ENCODE measurements around the gene PUS1. TPM values are rescaled to one million over a fixed set of nuclear protein-coding genes. Genes with fewer than 3 reads are reported as not detected.
"Not testable (repeated sequence)": the region's sequence is repeated elsewhere in the genome, so short reads cannot be mapped to it uniquely, and the experiment has no call there.

The PUS1 gene
- polyA plus RNA-seq, 5 donors: 10.7 to 22.3 (median 16.0) TPM

DNA sequence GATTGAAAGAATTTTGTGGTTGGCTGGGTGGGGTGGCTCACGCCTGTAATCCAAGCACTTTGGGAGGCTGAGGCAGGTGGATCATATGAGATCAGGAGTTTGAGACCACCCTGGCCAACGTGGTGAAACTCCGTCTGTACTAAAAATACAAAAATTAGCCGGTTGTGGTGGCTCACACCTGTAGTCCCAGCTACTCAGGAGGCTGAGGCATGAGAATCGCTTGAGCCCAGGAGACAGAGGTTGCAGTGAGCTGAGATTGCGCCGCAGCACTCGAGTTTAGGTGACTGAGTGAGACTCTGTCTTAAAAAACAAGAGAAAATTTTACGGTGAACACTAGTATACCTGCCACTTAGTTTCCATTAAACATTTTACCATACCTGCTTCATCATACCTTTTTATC, 24.7 kb downstream of the PUS1 start:
- not testable (repeated sequence) for DNase-seq

DNA sequence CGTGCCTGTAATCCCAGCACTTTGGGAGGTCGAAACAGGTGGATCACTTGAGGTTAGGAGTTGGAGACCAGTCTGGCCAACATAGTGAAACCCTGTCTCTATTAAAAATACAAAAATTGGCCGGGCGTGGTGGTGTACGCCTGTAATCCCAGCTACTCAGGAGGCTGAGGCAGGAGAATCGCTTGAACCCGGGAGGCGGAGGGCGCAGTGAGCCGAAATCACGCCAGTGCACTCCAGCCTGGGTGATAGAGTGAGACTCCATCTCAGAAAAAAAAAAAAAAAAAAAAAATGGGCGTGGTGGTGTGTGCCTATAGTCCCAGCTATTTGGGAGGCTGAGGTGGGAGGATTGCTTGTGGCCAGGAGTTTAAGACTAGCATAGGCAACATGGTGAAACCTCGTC, 25.4 kb downstream of the PUS1 start:
- DNase-seq: not testable (repeated sequence)

DNA sequence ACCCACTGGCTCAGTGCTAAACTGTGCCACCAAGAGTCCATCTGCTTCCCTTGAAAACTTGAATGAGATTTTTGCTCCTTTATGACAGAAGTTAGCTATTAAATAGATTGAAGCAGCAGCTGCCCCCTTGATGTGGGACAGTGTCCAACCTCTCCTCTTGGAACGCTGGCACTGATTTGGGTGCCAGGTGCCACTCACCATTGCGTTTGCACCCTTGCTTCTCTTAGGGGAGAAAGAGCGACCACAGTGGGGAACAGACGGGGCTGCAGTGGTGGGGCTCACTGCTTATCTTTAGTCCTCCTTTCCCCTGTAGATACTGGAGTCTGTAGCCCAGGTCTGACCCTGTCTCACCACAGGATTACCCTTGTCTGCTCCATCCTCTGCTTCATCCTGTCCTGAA, 30.0 kb downstream of the PUS1 start:
- no peak for DNase-seq

DNA sequence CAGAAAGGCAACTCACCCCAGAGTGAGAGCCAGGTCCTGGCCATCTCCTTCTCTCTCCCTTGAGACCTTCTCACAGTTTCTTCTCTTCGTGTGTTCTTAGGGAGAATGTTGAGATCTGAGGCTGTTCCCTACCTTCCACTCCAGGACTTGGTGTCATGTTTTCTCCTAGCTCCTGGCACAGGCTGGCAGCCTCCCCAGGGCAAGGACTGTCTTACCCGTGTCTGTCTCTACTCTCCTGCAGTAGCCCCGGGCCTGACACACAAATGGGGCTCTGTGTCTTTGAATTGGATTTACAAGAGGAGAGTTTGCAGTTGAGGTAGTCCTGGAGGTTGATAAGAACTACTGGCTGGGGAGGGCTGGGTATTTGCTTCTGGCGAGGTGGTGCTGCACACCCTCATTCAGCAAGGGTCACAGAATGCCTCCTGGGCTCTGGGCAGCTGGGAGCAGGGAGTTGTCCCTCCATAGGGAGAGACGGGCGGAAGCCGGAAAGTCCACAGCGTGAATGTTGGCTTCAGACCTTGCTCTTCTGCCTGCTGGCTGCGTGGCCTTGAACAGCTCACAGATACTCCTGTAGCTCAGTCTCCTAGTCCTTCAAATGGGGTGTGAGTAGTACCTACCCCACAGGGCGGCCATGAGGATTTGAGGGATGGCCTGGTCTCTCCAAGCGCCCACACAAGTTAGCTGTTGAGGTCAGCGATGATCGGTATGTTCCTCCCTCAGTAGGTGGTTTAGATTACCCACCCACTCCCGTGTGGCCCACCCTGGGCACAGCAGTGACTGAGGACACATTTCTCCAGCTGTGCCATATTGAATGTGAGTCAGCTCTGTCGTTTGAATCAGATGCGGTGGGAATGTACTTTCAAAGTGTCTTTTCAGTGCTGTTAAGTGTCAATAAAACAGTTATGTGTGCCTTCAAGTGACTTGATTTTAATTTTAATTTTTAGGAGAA, 30.8 kb downstream of the PUS1 start:
- DNase-seq: no peak

DNA sequence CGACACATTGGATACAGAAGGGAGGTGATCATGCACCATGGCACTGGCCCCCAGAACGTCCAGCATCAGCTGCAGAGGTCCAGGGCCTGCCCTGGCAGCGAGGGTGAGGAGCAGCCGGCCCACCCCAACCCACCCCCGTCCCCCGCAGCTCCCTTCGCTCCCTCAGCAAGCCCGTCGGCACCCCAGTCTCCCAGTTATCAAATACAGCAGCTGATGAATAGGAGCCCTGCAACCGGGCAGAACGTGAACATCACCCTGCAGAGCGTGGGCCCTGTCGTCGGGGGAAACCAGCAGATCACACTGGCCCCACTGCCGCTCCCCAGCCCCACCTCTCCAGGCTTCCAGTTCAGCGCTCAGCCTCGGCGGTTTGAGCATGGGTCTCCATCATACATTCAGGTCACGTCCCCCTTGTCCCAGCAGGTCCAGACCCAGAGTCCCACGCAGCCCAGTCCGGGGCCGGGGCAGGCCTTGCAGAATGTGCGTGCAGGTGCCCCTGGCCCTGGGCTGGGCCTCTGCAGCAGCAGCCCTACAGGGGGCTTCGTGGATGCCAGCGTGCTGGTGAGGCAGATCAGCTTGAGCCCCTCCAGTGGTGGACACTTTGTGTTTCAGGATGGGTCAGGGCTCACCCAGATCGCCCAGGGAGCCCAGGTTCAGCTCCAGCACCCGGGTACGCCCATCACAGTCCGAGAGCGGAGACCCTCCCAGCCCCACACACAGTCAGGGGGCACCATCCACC, 31.7 kb downstream of the PUS1 start:
- DNase-seq: not testable (repeated sequence)

DNA sequence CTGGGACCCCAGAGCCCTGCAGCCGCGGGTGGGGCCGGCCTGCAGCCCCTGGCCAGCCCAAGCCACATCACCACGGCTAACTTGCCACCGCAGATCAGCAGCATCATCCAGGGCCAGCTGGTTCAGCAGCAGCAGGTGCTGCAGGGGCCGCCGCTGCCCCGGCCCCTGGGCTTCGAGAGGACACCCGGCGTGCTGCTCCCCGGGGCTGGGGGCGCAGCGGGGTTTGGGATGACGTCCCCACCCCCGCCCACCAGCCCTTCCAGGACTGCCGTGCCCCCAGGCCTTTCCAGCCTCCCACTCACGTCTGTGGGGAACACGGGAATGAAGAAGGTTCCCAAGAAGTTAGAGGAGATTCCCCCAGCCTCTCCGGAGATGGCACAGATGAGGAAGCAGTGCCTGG, 32.3 kb downstream of the PUS1 start:
- not testable (repeated sequence) for DNase-seq

DNA sequence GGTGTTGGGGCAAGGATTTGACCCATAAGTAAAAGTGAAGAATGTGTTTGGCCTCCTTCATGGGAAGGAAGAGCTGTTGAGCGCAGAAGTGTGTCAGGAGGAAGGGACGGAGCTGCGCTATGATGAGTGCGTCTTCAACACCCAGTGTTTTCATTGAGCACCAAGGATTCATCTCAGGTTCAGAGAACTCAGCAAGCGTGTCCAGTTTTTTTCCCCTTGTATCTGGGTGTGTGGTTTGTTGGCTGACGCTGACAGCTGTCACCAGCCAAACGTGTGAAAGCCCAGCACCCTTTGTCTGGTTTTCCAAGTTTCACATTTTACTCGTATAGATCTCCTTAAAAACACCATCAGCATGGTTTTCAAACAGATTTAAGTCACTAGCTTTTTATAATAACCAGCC, 33.0 kb downstream of the PUS1 start:
- DNase-seq: no peak

DNA sequence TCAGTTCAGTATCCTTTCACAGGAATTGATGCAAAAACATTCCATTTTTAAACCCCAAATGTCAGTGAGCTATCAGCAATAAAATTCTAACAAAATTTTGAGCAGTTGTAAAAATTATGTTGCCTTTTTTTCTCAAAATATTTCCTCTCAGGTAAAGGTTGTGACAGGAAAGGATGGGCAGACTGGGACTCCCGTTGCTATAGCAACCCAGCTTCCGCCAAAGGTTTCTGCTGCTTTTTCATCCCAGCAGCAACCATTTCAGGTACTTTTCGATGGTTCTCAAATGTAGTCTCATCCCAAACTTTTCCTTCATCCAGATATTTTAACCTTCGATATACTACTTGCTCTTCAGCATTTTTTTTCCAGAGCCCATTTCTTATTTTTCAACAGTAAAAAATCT, 34.3 kb downstream of the PUS1 start:
- DNase-seq: no peak

DNA sequence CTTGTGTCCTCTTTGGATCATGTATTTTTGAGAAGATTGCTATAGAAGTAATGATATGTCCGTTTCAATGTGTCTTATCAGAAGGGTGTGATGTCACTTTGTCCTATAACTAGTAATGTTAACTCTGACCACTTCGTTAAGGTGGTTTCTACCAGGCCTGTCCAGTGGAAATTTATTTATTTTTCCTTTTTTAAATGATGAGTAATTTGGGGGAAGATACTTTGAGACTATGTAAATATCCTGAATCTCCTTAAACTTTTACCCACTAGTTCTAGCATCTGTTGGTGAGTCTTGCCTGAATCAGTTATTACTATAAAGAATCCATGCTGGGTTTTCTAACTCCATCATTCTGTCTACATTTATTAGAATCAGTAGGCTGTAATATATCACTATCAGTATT, 36.0 kb downstream of the PUS1 start:
- DNase-seq: no peak

DNA sequence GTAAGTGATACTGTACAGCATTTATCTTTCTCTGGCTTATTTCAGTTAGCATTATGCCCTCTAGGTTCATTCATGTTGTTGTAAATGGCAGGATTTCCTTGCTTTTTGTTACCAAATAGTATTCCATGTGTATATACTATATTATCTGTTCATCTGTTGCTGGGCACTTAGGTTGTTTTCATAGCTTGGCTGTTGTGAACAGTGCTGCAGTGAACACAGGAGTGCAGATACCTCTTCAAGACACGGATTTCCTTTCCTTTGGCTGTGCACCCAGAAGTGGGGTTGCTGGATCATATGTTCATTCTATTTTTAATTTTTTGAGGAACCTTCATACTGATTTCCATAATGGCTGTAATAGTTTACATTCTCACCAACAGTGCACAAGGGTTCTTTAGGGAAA, 42.1 kb downstream of the PUS1 start:
- DNase-seq: no peak

DNA sequence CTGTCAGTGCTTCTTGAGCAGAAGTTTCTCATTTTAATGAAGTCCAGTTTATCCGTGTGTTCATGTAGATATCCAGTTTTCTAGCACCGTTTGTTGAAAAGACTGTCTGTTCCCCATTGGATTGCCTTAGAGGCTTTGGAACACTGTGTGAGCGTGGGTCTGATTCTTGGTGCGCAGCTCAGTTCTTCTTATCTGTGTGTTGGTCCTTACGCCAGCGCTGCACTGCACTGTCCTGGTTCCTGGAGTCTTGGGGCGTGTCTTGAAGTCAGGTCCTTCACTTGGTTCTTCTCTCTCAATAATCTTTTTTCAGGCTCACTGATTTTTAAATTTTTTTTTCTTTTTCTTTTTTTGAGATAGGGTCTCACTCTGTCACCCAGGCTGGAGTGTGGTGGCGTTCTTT, 46.2 kb downstream of the PUS1 start:
- DNase-seq: no peak

DNA sequence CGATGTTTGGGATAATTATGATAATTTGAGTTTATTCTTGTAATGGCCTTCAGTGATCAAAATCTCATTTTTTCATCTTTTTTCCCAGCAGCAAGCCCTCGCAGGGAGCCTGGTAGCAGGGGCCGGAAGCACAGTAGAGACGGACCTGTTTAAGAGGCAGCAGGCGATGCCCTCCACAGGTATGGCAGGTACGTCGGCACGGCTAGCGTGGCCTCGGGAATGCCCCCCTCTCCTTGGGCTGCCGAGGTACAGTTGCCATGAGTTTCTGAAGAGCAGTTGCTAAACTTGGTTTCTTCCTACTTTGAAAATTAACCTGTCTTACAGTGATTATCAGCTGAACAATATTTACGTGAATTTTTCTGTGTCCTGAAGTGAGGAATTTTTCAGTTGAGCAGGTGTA, 50.5 kb downstream of the PUS1 start:
- no peak for DNase-seq

DNA sequence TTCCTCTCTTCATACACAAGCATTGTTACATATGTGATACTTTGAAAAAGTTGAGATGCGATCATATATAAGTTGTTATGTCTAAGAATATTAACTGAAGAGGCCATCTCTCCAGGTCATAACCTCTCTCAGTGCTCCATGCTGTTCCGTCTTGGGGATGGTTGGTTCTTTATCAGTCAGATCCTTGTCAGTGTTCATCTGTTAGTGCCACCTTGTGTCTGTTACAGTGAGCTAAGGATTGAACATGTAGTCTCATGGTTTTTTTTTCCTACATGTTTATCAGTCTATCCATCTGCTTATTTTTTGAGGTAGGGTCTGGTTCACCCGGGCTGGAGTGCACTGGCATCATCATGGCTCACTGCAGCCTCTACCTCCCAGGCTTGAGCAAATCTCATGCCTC, 51.2 kb downstream of the PUS1 start:
- DNase-seq: no peak

DNA sequence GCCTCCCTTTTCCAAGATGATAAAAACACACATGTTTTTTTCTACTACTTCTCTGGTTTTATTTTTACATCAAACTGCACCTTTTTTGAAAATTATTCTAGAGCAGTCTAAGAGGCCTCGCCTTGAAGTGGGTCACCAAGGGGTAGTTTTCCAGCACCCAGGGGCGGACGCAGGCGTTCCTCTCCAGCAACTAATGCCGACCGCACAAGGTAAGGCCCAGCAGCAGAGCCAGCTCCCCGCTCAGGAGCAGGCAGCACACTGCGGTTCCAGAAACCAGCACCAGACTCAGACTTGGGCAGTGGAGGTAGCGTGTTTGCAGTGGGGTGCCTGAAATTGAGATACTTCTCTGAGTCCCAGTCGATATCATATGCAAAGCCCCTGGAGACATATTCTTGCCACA, 52.3 kb downstream of the PUS1 start:
- DNase-seq: no peak

DNA sequence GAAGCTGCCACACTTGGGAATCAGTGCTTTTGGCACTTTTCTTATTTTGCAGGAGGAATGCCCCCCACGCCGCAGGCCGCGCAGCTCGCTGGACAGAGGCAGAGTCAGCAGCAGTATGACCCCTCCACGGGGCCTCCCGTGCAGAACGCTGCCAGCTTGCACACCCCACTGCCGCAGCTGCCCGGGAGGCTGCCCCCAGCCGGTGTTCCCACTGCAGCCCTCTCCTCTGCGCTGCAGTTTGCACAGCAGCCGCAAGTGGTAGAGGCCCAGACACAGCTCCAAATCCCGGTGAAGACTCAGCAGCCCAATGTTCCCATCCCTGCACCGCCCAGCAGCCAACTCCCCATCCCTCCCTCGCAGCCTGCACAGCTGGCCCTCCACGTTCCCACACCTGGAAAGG, 53.0 kb downstream of the PUS1 start:
- DNase-seq: no peak

DNA sequence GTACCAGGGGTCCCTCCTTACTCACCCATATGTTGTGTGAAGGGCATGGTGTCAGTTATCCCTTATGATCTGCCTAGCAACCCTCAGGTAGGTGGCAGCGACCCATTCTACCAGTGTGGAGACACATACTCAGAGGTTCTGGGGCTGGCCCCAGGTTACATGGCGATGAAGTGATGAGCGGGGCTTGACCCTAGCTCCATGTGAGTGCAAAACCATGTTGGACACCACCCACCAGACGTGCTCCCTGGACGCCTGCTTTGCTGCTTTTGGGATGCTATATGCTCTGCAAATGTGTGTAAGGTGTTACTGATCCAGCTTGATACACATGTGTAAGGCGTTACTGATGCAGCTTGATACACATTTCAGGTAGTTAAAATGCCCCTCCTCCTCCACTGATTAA, 54.0 kb downstream of the PUS1 start:
- no peak for DNase-seq

DNA sequence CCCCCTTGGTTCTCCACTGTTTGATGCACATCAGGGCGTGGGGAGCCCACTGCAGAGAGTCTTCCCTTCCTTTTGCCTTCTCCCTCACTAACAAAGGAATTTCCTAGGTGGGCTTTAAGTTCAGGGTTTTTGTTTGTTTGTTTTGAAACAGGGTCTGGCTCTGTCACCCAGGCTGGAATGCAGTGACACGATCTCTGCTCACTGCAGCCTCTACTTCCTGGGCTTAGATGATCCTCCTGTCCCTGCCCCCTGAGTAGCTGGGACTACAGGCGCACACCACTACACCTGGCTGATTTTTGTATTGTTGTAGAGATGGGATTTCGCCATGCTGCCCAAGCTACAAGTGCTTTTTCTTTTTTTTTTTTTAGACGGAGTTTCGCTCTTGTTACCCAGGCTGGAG, 54.5 kb downstream of the PUS1 start:
- no peak for DNase-seq

DNA sequence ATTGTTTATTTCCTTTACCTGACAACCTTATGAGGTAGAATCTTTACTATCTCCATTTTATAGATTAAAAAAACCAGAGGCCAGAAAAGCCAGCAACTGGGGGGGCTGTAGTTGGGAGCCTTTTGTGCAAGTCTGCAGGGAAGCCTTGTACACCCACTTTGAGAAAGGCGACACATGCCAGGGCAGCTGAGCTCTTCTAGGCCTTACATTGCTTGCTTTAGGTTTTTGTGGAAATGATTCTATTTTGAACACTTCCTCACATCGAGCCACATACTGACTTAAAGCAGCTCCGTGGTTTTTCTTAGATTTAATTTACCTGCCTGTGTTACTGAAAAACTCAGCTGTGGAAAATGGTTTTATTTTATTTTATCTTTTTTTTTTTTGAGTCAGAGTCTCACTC, 55.3 kb downstream of the PUS1 start:
- DNase-seq: no peak

DNA sequence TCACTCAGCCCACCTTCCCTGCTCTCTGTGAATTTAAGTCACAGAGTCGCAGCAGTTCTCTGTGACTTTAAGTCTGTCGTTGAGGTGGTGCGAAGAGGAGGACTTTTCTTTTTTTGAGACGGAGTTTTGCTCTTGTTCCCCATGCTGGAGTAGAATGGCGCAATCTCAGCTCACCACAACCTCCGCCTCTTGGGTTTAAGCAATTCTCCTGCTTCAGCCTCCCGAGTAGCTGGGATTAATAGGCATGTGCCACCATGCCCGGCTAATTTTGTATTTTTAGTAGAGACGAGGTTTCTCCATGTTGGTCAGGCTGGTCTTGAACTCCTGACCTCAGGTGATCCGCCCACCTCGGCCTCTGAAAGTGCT, 56.4 kb downstream of the PUS1 start:
- DNase-seq: not testable (repeated sequence)

DNA sequence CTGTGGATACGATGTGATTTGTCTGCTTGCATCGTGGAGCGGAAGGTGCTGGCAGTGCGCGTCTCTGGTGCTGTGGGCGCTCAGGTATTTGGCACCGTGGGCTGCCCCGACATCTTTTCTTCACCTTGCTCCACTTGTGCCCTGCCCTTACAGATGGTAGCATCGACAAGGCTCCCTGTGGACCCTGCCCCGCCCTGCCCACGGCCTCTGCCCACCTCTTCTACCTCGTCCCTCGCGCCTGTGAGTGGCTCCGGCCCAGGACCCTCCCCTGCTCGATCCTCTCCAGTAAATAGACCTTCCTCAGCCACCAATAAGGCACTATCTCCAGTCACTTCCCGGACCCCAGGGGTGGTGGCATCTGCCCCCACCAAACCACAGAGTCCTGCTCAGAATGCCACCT, 57.3 kb downstream of the PUS1 start:
- DNase-seq: no peak

DNA sequence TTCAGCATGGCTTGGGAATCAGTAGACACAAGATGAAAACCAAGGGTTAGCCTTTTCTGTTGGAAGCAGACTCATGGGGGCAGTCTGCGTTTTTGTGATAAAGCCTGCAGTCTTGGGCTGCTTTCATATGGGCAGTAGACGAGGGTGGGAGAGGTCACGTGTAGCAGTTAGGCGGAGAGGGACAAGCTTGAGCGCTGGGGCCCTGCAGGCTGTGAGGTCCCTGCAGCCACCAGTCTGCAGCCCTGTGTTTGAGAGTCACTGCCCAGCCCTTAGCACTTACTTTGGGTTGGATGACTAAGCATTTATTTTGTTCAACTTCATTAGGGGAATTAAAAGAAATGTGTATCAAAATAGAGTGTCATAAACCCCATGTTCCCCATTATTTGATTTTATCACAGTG, 57.8 kb downstream of the PUS1 start:
- no peak for DNase-seq

DNA sequence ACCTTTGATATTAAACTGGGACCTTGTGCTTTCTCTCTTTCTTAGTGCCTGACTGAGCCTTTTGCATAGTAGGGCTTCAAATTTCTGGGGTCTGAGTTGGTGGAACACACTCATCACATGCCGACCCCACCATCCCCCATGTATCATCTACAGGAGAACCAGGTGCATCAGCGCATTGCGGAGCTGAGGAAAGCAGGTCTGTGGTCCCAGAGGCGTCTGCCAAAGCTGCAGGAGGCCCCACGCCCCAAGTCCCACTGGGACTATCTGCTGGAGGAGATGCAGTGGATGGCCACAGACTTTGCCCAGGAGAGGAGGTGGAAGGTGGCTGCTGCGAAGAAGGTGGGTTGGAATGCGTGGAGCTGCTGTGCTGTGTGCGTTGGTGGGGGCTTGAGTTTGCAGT, 58.5 kb downstream of the PUS1 start:
- no peak for DNase-seq

DNA sequence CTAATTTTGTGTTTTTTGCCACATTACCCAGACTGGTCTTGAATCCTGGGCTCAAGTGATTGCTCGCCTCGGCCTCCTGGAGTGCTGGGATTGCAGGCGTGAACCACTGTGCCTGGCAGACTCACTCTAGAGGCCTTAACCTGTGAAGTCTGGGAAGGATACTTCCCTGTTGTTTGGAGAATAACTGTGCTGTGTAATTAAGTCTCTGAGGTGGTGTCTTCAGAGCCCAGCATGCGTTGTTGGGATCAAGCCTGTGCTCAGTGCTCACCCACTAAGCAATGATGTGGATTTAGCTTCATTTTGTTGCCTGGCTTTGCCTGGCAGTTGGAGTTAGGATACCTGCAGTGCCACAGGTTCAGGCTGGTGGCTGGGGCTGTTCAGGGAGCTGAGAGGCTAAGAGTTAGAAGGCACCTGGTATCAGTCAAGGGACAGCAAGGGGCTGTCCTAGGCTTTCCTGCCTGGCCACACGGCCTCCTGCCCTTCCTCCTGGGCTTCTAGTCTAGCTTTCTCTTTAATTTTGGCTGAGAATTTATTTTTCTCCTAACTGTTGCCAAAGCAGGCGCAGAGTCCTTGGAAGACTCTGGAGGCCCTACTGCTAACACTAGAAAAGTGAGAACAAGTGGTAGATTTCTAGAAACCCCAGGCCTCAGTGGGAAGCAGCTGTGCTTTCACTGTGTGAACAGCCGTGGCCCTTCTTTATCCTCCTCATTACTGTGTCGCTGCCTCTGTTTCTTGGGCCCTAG, 59.1 kb downstream of the PUS1 start:
- no peak for DNase-seq
